MM.1S (cell line): Measurements from ENCODE around the gene TRIM8.

ENCODE experiments used
- CTCF ChIP-seq: fragments of 300-600 bp; sonication (generic); IDR thresholded peaks from 2 replicates; pipeline ENCODE4 v1.5.1; 2016; ENCODE audit warnings: antibody characterized with exemption, low read length, mixed read lengths
- EZH2 ChIP-seq: fragments of 300-600 bp; sonication (generic); optimal IDR thresholded peaks from 2 replicates; pipeline ENCODE3; 2017; ENCODE audit warnings: low read depth, mild to moderate bottlenecking, antibody characterized with exemption, low read length, mixed read lengths
- EZH2phosphoT487 ChIP-seq: fragments of 300-600 bp; sonication (generic); IDR thresholded peaks from 2 replicates; pipeline ENCODE4 v1.6.1; 2018; ENCODE audit warnings: antibody characterized with exemption, low read length

GRCh38 chr10:102613785-102614184 is 30.5 kb upstream of the TRIM8 start:
- no peak for TF ChIP-seq CTCF
- no peak for TF ChIP-seq EZH2phosphoT487
- no peak for TF ChIP-seq EZH2
